ENCODE measurements around the gene RAB40C.
A peak's percentile ranks its signal among the peaks of the same experiment; 100 is the strongest.

RAB40C gene

GRCh38 chr16:610513-611381 is 20.9 kb downstream of the RAB40C start:
- FAIRE-seq: no peak

GRCh38 chr16:615122-615521 is 25.3 kb downstream of the RAB40C start:
- DNase-seq (ENCODE audit: insufficient read length, low spot score) (no peak), FAIRE-seq (no peak)

More at GRCh38 chr16:610513-611381, 20.9 kb downstream of the RAB40C start:
- DNase-seq (ENCODE audit: insufficient read length, low spot score): no peak

GRCh38 chr16:616733-617586 is 27.1 kb downstream of the RAB40C start:
- FAIRE-seq: no peak
- DNase-seq (ENCODE audit: insufficient read length, low spot score): no peak

DNA sequence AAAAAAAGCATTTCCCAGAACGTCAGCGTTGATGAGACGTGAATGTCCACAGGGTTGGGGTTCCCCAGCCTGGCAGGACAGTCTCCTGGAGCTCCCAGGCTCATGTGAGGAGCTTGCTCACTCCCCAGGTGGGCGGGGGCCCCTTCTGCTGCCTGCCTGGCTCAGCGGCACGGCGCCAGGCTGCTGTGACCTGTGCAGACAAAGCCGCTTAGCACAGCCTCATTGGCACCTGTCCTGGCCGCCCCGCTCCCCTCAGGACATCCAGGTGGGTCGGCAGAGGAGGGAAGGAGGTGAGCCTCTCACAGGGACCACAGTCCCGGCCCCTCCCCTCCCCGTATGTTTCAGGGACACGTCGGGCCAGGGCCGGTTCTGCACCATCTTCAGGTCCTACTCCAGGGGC is 28.0 kb downstream of the RAB40C start:
- no peak for FAIRE-seq
- DNase-seq (ENCODE audit: insufficient read length, low spot score): no peak

GRCh38 chr16:619476-620100 is 29.7 kb downstream of the RAB40C start:
- FAIRE-seq (no peak), DNase-seq (ENCODE audit: insufficient read length, low spot score) (no peak)

DNA sequence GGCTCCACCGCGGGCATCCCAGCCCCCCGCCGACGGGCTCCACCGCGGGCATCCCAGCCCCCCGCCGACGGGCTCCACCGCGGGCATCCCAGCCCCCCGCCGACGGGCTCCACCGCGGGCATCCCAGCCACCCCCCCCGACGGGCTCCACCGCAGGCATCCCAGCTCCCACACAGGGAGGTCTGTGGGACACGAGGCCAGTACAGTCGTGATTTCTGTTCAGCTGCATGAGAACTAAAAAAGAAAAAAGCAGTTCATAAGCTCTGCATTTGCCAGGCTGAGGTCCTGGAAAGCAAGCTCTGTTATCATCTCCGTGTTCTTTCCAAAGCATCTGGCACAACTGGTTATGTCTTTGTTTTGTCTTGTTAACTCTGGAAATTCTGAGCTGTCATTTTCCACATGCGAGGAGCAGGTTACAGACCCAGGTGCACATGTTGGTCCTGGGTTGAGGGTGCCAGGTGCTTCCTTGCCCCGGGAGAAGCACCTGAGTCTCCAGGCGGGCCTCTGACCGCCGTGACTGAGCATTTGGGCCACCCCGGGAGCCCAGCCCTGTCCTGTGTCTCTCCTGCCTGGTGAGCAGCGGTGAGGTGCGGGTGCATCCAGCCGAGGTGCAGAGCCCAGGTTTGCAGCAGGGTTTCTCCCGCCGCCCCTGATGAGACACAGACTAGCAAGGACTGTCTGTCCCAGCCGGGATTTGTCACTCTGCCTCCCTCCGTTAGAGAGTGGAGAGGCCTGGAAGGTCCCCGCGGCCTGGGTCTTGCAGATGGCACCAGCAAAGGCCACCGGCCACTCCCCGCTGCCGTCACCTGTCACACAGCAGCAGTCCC is 31.0 kb downstream of the RAB40C start:
- DNase-seq (ENCODE audit: insufficient read length, low spot score) (no peak), FAIRE-seq (no peak)

DNA sequence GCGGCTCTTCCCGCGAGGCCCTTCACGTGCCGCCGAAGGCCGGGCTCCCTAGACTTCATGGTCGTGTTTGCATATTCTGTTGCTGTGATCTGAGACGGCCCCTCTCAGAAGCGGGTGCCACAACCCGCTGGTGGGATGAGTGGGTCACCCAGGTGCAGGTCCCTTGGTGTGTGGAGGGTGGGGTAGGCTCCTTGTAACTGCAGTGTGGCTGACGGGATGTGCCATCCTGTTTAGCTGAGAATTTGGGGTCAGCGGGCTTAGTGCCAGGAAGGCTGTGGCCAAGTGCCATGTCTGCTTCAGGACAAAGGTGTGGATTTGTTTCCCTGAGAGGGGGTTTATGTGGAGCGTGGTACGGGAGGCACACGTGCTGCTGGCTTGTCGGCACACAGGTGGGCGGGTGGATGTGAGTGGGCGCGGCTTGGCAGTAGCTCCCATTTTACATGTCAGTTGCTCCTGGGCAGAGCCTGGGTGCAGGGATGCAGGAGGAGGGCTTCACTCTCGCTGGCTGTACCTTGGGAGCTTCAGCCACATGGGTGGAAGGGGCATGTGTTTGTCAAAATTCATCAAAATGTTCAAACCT is 31.8 kb downstream of the RAB40C start:
- DNase-seq (ENCODE audit: insufficient read length, low spot score) (no peak), FAIRE-seq (no peak)

GRCh38 chr16:622920-623280 is 33.0 kb downstream of the RAB40C start:
- FAIRE-seq: no peak
- DNase-seq (ENCODE audit: insufficient read length, low spot score): no peak

GRCh38 chr16:624526-625070 is 34.7 kb downstream of the RAB40C start:
- no peak for DNase-seq (ENCODE audit: insufficient read length, low spot score)
- no peak for FAIRE-seq

DNA sequence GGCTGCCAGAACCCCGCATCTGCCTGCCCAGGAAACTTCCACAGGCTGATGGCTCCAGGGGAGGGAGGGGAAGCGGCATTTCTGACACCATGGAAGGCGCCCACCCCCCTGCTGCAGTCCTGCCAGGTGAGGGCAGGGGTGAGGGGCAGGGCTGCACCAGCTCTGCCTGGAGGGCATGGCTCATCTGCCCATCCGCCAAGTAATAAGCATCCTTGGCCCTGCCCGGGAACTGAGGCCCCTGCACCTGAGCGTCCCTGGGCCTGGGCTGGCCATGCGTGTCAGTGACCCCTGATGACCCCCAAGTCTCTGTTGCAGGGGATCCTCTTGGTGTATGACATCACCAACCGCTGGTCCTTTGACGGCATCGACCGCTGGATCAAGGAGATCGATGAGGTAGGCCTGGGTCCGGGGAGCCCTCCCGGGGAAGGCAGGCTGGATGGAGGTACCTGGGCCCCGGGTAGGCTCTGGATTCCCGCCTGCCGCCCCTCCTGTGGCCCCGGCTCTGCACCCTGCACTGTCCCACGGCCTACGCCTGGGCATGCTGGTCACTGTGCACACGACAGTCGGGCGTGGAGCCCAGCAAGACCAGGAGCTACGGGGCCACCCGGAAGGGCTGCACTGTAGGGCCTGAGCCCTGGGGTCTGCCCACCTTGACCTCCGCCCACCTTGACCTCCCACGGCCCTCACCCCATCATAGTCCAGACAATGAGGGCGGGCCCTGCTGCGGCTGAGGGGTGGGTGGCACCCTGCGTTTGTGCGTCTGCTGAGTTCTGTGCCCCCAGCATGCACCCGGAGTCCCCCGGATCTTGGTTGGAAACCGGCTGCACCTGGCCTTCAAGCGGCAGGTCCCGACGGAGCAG is 35.5 kb downstream of the RAB40C start:
- DNase-seq (ENCODE audit: insufficient read length, low spot score): no peak
- FAIRE-seq: no peak

DNA sequence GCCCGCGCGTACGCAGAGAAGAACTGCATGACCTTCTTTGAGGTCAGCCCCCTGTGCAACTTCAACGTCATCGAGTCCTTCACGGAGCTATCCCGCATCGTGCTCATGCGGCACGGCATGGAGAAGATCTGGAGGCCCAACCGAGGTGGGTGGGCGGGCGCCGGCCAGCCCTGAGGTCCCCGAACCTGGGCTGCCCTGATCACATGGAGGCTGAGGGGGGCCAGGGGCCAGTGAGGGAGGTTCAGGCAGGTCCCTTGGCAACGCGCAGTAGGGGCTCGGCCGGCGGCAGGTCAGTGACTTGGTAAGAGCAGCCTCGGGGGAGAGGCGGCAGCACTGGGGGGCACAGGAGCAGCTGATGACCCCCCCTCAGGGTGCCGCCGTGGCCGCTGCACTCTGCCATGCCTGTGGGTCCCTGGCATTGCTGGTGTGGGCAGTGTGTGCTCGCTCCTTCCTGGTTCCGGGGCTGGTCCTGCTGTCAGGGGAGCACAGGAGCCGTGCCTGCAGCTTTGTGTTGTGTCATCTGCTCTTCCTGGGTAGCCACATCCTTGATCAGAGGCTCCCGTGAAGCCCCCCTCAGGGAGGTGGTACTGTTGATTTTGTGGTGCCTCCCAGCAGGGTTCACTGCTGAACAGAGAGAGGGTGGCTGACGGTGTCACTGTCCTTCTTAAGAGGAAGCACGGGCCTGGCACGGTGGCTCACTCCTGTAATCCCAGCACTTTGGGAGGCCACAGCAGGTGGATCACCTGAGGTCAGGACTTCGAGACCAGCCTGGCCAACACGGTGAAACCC is 36.3 kb downstream of the RAB40C start:
- FAIRE-seq (no peak), DNase-seq (ENCODE audit: insufficient read length, low spot score) (no peak)

DNA sequence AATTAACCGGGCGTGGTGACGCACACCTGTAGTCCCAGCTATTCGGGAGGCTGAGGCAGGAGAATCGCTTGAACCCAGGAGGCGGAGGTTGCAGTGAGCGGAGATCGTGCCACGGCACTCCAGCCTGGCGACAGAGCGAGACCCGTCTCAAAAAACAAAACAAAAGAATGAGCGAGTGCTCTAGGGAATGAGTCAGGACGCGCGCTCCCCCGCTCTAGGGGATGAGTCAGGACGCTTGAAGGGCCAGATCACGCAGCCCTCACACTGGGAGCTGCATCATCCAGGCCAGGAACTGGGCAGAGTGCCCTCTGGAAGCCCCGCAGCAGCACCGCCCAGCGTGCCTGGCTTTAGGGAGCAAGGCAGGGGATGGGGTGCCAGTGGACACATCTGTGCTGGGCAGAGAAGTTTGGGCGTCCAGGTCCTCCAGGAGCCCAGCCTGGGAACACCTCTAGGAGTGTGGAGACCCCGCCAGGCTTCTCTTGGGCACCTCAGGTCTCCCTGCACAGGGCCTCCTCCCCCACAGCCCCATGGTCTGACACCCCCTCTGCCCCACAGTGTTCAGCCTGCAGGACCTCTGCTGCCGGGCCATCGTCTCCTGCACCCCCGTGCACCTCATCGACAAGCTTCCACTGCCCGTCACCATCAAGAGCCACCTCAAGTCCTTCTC is 37.1 kb downstream of the RAB40C start:
- peak; percentile 93 for DNase-seq (ENCODE audit: insufficient read length, low spot score)
- FAIRE-seq: no peak

DNA sequence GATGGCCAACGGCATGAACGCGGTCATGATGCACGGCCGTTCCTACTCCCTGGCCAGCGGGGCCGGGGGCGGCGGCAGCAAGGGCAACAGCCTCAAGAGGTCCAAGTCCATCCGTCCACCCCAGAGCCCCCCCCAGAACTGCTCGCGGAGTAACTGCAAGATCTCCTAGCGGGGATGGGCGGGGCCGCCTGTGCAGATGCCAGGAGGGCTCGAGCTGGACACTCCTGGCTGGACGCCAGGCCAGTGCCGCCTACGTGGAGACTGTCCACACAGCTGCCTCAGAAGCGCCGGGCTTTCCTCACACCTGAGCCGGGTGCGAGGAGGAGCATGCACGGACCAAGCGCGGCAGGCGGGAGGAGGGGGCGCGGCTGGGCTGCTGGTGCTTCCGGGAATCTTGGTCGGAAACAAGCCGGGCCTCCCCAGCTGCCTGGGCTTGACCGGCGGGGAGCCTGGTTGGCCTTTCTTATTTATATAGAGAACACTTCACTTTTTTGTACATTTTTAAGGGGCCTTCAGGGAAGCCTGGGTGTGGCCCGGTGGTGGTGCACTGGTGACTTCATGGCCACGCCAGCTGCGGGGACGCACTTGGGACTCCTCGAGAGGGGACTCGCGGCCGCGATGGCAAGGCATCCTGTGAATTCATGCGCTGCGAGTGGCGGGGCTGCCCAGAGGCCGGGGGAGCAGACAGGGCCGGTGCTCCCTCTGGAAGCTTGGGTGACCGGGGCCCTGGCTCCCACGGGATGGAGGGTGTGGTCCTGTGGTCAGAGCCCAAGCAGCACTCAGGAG is 37.8 kb downstream of the RAB40C start:
- DNase-seq (ENCODE audit: insufficient read length, low spot score) (no peak), FAIRE-seq (no peak)

GRCh38 chr16:628321-629061 is 38.6 kb downstream of the RAB40C start:
- DNase-seq (ENCODE audit: insufficient read length, low spot score): no peak
- no peak for FAIRE-seq

DNA sequence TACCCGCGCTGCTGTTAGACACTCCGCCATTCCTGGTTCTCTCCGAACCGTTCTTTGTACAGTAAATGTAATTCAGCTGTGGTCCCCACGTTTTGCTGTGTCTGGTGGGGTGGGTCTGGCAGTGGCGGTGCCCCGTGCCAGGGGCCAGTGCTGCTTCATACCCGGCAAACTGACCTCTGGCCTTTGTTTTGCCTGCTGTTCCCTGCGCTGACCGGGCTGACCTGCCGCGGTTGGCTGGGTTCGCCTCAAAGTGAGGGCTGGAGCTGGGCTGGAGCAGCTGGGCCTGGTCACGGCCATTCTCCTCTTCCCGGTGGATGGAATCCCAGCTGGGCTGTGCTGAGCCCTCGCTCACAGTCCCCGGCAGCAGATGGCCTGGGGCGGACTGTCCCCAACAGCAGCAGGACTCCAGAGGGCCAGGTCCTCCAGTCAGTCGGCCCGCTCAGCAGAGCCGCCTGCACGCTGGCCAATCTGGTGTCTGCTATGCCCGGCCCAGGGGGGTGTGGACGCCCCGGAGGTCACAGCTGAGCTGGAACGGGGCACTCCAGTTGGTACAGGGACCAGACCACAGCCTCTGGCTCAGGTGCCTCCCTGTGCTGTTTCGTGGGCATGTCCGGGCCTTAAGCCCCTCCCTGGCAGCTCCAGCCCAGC is 39.4 kb downstream of the RAB40C start:
- no peak for DNase-seq (ENCODE audit: insufficient read length, low spot score)
- no peak for FAIRE-seq

- DNase-seq (ENCODE audit: insufficient read length, low spot score): no peak
Measured at GRCh38 chr16:629833-630248, 40.0 kb downstream of the RAB40C start.

More at GRCh38 chr16:629833-630248, 40.0 kb downstream of the RAB40C start:
- no peak for FAIRE-seq

All from HTR-8/SVneo (cell line).